Measurements from ENCODE around the gene CIAO2A. TPM values are rescaled to one million over a fixed set of nuclear protein-coding genes. Genes with fewer than 3 reads are reported as not detected.
"Not testable (repeated sequence)": the region's sequence is repeated elsewhere in the genome, so short reads cannot be mapped to it uniquely, and the experiment has no call there.

CIAO2A gene
- total RNA-seq, 1 donor from 2014 or later: 66.7 TPM

- DNase-seq (ENCODE audit: missing footprints) (no peak), ATAC-seq (no peak)
- intact Hi-C loops (cut with DNase I): no loop called here
These were observed 24.3 kb upstream of the CIAO2A start for GRCh38 chr15:64117759-64118487.

DNA sequence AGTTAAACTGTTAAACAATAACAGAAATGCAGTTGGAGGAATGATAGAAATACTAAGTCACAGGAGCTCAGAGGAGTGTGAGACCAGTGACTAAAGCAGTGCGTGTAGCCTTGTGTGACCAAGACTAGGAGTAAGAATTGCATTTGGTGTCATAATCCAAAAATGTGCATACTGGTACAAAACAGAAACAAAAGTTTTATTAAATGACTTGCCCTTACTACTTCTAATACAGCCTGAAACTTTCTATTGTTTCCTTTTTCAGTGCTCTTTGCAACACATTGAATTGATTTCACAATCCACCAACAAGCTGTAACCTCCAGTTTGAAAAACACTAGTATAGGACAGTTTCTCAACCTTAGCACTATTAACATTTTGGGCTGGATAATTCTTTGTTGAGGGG is 19.3 kb upstream of the CIAO2A start:
- intact Hi-C loops (cut with DNase I): loop anchor here (5.0 kb wide), 1 partner anchor 39 kb away; the partner anchor contains the start of gene SNX22
- no peak for ATAC-seq

GRCh38 chr15:64112073-64112772 is 18.6 kb upstream of the CIAO2A start:
- intact Hi-C loops (cut with DNase I): loop anchor here (5.0 kb wide), 1 partner anchor 40 kb away; the partner anchor contains the start of gene SNX22
- no peak for ATAC-seq
- DNase-seq (ENCODE audit: missing footprints): no peak

More for the DNA sequence above, 19.3 kb upstream of the CIAO2A start:
- no peak for DNase-seq (ENCODE audit: missing footprints)

DNA sequence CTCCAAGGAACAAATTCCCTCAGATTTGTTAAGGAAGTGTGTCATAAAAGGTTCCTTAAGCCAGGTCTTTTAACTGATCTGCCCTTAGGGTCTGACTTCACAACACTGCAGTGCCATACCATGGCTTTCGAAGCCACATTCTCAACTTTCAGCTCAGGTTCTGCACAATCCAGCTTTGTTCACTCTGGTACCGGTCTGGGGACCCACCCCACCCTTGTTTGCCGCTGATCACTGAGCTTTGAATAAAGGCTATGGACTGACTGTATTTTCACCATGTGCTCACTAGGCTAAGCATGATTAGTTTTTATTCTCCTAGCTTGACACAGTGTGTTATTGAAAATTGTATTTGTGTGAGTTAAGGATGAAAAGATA is 18.0 kb upstream of the CIAO2A start:
- DNase-seq (ENCODE audit: missing footprints): no peak
- intact Hi-C loops (cut with DNase I): loop anchor here (5.0 kb wide), 1 partner anchor 41 kb away; the partner anchor contains the start of gene SNX22
- no peak for ATAC-seq

DNA sequence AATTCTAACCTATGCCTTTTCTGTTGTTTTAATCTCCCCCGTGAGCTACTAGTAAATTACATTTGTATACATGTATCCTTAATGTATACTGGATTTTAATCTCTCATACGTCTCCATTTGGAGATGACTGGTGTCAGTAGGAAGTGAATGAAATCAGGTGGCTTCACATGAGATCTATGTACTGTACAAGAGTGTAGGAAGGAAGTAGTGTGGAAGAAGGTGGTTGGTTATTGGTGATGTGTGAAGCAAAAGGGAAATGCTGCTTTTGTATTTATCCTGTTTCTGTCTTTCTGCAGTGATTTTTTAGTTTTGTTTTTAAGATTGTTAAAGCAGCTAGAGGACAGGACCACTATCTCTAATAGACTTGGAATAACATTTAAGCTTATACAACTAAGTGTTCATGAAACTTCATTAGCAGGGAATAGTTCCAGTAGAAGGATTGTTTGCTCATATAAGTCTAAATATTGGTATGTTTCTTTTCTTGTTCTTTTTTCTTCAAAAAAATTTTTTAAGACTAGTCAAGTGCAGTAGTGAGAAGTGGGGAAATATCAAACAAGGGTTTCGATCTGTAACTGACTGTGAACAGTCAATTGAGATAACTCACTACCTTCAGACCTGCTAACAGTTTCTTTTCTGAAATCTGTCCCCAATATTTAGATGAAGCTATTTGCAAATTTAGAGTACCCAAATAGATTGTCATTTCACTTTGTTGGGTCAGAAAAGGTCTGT is 17.5 kb upstream of the CIAO2A start:
- DNase-seq (ENCODE audit: missing footprints) (no peak), ATAC-seq (no peak)
- intact Hi-C loops (cut with DNase I): loop anchor here (5.0 kb wide), 1 partner anchor 41 kb away; the partner anchor contains the start of gene SNX22

- DNase-seq (ENCODE audit: missing footprints): not testable (repeated sequence)
- ATAC-seq: peak; percentile 29
- intact Hi-C loops (cut with DNase I): loop anchor here (5.0 kb wide), 1 partner anchor 42 kb away; the partner anchor contains the start of gene SNX22
These were observed 16.6 kb upstream of the CIAO2A start for GRCh38 chr15:64110108-64110701.

DNA sequence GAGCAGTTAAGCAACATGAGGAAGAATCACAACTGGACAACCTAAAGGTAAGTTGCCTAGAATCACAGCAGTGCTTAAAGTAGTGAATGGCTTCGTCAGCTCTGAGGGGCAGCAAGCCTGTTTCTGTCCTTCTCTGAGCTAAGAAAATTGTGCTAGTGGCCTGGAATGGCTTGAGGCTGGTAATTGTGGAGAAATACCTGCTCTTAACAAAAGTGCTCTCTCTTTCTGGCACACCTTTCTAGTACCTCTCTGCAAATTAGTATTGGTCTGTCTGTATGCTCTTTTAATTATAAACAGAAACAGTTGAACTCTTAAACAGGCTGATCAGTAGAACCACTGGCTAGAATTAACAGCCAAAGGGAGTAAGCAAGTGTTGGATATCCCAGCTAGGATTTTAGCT is 13.7 kb upstream of the CIAO2A start:
- no peak for DNase-seq (ENCODE audit: missing footprints)
- intact Hi-C loops (cut with DNase I): no loop called here
- no peak for ATAC-seq

GRCh38 chr15:64105113-64105704 is 11.6 kb upstream of the CIAO2A start:
- peak; percentile 72 for ATAC-seq
- intact Hi-C loops (cut with DNase I): no loop called here

DNA sequence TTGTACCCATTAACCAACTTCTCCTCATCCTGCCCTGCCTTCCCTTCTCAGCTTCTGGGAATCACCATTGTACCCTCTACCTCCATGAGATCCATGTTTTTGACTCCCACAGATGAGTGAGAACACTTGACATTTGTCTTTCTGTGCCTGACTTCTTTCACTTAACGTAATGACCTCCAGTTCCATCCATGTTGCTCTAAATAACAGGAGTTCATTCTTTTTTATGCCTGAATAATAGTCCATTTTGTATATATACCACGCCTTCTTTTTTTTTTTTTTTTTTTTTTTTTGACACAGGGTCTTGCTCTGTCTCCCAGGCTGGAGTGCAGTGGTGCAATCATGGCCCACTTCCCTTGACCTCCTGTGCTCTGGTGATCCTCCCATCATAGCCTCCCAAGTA is 8.9 kb upstream of the CIAO2A start:
- intact Hi-C loops (cut with DNase I): no loop called here
- ATAC-seq (no peak), DNase-seq (ENCODE audit: missing footprints) (no peak)

More at GRCh38 chr15:64105113-64105704, 11.6 kb upstream of the CIAO2A start:
- DNase-seq (ENCODE audit: missing footprints): no peak

- intact Hi-C loops (cut with DNase I): no loop called here
These were observed 7.3 kb upstream of the CIAO2A start for GRCh38 chr15:64100958-64101357.

DNA sequence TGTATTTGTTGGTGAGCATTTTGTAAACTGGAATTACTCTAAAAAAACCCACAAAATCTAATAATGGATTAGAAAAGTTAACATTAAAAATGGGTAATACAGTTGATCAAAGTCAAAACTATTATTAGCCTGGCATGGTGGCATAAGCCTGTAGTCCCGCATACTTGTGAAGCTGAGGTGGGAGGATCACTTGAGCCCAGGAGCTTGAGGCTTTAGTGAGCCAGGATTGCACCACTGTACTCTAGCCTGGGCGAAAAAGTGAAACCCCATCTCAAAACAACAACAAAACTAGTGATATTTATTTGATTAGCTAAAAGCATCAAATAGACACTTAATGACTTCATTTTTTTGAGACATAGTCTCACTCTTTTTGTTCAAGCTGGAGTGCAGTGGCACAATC is 5.7 kb upstream of the CIAO2A start:
- DNase-seq (ENCODE audit: missing footprints) (no peak), ATAC-seq (no peak)
- intact Hi-C loops (cut with DNase I): no loop called here

More at GRCh38 chr15:64100958-64101357, 7.3 kb upstream of the CIAO2A start:
- ATAC-seq (no peak), DNase-seq (ENCODE audit: missing footprints) (no peak)

DNA sequence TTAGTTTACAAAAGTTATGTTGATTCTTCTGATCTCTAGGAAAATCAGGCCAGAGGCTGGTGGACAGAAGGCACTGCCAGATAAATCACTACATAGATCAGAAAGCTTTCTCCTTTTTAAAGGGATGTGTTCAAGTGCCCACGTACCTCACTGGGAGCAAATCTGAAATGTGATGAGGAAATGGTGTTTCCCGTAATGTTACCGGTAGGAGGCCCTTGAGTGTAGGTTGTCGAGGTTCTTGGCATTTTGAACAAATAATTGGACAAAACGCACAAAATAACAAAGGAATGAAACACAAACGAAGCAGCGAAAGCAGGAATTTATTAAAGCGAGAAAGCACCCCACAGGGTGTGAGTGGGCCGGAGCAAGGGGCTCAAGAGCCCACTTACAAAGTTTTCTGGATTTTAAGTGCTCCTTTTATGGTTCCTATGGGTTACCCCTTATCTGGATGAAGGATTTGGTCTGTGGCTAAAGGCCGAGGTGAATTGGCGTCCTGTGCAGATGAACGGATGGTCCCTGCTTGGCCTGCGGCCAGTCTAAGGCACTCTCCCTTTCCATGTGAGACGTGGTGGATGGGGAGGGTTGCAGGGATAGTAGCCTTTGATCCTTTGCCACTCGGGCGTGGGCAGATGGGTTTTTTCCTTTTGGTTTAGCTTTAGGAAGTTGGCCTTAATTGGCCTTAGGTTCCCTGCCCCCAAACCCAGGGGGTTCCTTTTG is 3.2 kb upstream of the CIAO2A start:
- ATAC-seq (no peak), DNase-seq (ENCODE audit: missing footprints) (no peak)
- intact Hi-C loops (cut with DNase I): no loop called here

- peak; percentile 95 for DNase-seq (ENCODE audit: missing footprints)
- intact Hi-C loops (cut with DNase I): no loop called here
- ATAC-seq: peak; percentile 87
These were observed 2.4 kb upstream of the CIAO2A start, which contains the start of gene SNX1 for GRCh38 chr15:64095795-64096667. SNX1 (plus strand) TSS chr15:64095982; CDS start chr15:64096014, 32 bp downstream.

GRCh38 chr15:64095431-64095794 is 1.8 kb upstream of the CIAO2A start:
- DNase-seq (ENCODE audit: missing footprints) (no peak), ATAC-seq (no peak)
- intact Hi-C loops (cut with DNase I): no loop called here

DNA sequence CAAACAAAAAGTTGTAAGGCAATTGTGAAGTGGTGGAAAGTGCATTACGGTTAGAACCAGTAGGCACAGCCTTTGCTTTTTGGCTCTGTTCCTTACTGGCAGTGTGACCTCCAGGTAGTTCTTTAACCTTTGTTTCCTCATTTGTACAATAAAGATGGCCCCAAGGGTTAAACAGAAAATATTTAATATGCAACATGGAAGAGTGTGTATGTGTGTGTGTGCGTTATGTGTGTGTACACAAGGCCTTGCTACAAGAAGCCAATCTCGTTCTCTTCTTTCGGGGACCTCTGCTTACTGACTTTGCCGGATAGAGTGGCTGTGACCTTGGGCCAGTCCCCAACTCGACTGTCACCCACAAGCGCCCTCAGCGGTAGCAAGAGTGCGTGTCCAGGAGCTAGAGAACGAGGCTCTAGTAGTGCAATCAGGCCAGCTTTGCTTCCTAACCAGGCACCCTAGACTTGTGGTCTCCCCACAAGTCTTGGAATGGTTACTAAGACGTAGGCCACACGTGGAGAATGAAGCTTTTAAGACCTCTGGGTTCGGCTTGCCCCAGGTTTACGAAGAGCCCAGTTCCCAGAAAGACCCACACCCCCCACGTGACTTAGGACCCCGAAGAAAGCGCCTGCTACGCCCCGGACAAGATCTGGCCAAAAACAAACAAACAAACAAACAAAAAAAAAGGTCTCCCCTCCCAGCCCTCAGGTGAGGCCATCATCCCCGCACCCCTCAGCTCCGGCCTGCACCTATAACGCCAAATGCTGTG is 593 bp downstream of the CIAO2A start:
- ATAC-seq (peak; percentile 33), DNase-seq (ENCODE audit: missing footprints) (peak; percentile 69)
- intact Hi-C loops (cut with DNase I): loop anchor here (5.0 kb wide), 1 partner anchor 59 kb away; the partner anchor contains the start of gene SNX22
